Measurements from ENCODE around the gene BFSP2.

BFSP2 gene

GRCh38 chr3:133380481-133381225 is 19.2 kb upstream of the BFSP2 start:
- H3K4me3 ChIP-seq (ENCODE audit: low read length) = no peak overlapping the region
- TF ChIP-seq, protein P1, sequence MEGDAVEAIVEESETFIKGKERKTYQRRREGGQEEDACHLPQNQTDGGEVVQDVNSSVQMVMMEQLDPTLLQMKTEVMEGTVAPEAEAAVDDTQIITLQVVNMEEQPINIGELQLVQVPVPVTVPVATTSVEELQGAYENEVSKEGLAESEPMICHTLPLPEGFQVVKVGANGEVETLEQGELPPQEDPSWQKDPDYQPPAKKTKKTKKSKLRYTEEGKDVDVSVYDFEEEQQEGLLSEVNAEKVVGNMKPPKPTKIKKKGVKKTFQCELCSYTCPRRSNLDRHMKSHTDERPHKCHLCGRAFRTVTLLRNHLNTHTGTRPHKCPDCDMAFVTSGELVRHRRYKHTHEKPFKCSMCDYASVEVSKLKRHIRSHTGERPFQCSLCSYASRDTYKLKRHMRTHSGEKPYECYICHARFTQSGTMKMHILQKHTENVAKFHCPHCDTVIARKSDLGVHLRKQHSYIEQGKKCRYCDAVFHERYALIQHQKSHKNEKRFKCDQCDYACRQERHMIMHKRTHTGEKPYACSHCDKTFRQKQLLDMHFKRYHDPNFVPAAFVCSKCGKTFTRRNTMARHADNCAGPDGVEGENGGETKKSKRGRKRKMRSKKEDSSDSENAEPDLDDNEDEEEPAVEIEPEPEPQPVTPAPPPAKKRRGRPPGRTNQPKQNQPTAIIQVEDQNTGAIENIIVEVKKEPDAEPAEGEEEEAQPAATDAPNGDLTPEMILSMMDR (IDR thresholded peaks at IDR 0.05; ENCODE audit: insufficient read depth, low read depth, low read length, missing control alignments) = no peak
- no peak for DNase-seq (ENCODE audit: low read depth)

GRCh38 chr3:133381346-133382109 is 18.3 kb upstream of the BFSP2 start:
- H3K4me3 ChIP-seq (ENCODE audit: low read length) = no peak overlapping the region
- DNase-seq (ENCODE audit: low read depth) = no peak
- TF ChIP-seq, protein P1 (IDR thresholded peaks at IDR 0.05; ENCODE audit: insufficient read depth, low read depth, low read length, missing control alignments) = no peak

- DNase-seq (ENCODE audit: low read depth) = peak; percentile 79
- no peak overlapping the region for H3K4me3 ChIP-seq (ENCODE audit: low read length)
- TF ChIP-seq, protein P1 (IDR thresholded peaks at IDR 0.05; ENCODE audit: insufficient read depth, low read depth, low read length, missing control alignments) = no peak
Observed at GRCh38 chr3:133383175-133383574, 16.7 kb upstream of the BFSP2 start.

DNA sequence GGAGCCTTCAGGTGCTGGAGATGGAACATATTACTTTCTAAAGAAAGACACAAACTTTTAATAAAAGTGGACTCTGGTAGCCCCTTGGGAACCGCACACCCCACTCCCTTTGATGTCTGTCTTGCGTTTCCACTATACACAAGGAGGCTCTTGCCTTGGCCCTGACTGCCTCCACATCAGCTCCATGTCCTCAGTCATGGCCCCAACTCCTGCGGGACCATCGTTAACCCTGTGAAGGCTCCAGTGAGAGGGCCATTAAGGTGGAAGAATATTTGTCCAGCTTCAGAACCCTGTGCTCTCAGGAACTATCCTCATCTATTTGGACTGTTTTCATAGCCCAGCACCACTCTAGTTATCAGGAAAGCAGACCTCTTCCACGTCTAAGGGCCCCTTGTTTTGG is 16.1 kb upstream of the BFSP2 start:
- TF ChIP-seq, protein P1 (IDR thresholded peaks at IDR 0.05; ENCODE audit: insufficient read depth, low read depth, low read length, missing control alignments) = no peak
- DNase-seq (ENCODE audit: low read depth) = no peak
- no peak overlapping the region for H3K4me3 ChIP-seq (ENCODE audit: low read length)

- TF ChIP-seq, protein P1 (IDR thresholded peaks at IDR 0.05; ENCODE audit: insufficient read depth, low read depth, low read length, missing control alignments) = peak; percentile 82
- no peak overlapping the region for H3K4me3 ChIP-seq (ENCODE audit: low read length)
- peak; percentile 66 for DNase-seq (ENCODE audit: low read depth)
Observed at GRCh38 chr3:133384331-133385027, 15.4 kb upstream of the BFSP2 start.

DNA sequence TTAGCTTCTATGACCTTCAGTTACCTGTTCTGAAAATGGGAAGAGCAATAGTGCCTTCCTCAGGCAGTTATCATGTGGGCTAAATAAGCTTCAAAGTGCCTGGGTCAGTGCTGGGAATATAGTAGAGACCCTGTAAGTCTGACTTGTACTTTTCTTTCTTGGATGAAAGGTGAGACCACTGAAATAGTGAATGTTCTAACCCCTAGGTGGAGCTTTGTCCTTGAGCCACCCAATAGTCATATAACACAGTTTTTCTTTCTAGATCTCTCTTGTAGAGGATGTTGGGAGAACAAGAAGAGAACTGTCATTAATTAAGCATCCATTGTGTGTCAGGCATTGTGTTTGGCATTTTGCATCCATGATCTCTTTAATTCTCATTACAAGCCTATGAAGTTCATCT is 13.0 kb upstream of the BFSP2 start:
- TF ChIP-seq, protein P1 (IDR thresholded peaks at IDR 0.05; ENCODE audit: insufficient read depth, low read depth, low read length, missing control alignments) = no peak
- DNase-seq (ENCODE audit: low read depth) = no peak

More for the DNA sequence above, 13.0 kb upstream of the BFSP2 start:
- H3K4me3 ChIP-seq (ENCODE audit: low read length) = no peak overlapping the region

Measured in epithelial cell of esophagus (primary cell).